NT2/D1 (cell line): ENCODE results near the gene MYOT.

Source experiments
- DNase-seq: peaks from one replicate; pipeline ENCODE4 v3.0.0-alpha.2; 2011; ENCODE audit warnings: low read depth, low spot score
- H3K27me3 ChIP-seq: 2 replicates; pipeline ENCODE4 v1.6.0; 2011; ENCODE audit warnings: mild to moderate bottlenecking; ENCODE audit not compliant: insufficient read length, insufficient read depth
- H3K36me3 ChIP-seq: 2 replicates; pipeline ENCODE4 v1.6.1; 2011; ENCODE audit warnings: mild to moderate bottlenecking, low read length, mixed read lengths; ENCODE audit not compliant: insufficient read depth, insufficient read length
- H3K4me1 ChIP-seq: 2 replicates; pipeline ENCODE4 v1.5.1; 2011; ENCODE audit not compliant: insufficient read depth, insufficient read length
- H3K4me3 ChIP-seq: 2 replicates; pipeline ENCODE4 v1.5.1; 2011; ENCODE audit warnings: low read depth; ENCODE audit not compliant: insufficient read length
- H3K9ac ChIP-seq: 2 replicates; pipeline ENCODE4 v1.6.0; 2011; ENCODE audit warnings: low read depth; ENCODE audit not compliant: insufficient read length
- H3K9me3 ChIP-seq: 2 replicates; pipeline ENCODE4 v1.5.1; 2011; ENCODE audit warnings: mild to moderate bottlenecking, low read length; ENCODE audit not compliant: insufficient read depth
- SUZ12 ChIP-seq: IDR thresholded peaks from 2 replicates; pipeline ENCODE4 v1.6.1; 2011; ENCODE audit not compliant: insufficient read length, insufficient read depth; ENCODE audit errors: extremely low read depth
- YY1 ChIP-seq: IDR thresholded peaks from 2 replicates; pipeline ENCODE4 v1.6.1; 2011; ENCODE audit not compliant: insufficient read length, insufficient read depth
- ZNF274 ChIP-seq: IDR thresholded peaks from 2 replicates; pipeline ENCODE4 v1.6.1; 2011; ENCODE audit warnings: mild to moderate bottlenecking, low read depth, low read length

The MYOT gene, protein sequence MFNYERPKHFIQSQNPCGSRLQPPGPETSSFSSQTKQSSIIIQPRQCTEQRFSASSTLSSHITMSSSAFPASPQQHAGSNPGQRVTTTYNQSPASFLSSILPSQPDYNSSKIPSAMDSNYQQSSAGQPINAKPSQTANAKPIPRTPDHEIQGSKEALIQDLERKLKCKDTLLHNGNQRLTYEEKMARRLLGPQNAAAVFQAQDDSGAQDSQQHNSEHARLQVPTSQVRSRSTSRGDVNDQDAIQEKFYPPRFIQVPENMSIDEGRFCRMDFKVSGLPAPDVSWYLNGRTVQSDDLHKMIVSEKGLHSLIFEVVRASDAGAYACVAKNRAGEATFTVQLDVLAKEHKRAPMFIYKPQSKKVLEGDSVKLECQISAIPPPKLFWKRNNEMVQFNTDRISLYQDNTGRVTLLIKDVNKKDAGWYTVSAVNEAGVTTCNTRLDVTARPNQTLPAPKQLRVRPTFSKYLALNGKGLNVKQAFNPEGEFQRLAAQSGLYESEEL

GRCh38 chr5:137867664-137868063 lies at the start of gene MYOT:
Gene MYOT (plus strand): TSS chr5:137867860. CDS start chr5:137870652, 2,792 bp downstream.
- Histone ChIP-seq H3K9ac (no peak within 1 kb of the TSS), H3K36me3 (no peaks in the 10 kb centered on the region), H3K4me1 (no peaks in the 10 kb centered on the region), H3K4me3 (no peak within 1 kb of the TSS), H3K27me3 (no peaks in the 10 kb centered on the region), H3K9me3 (no peaks in the 10 kb centered on the region)
- no peak for DNase-seq
- no peak for TF ChIP-seq YY1
- no peak for TF ChIP-seq SUZ12
- no peak for TF ChIP-seq ZNF274

DNA sequence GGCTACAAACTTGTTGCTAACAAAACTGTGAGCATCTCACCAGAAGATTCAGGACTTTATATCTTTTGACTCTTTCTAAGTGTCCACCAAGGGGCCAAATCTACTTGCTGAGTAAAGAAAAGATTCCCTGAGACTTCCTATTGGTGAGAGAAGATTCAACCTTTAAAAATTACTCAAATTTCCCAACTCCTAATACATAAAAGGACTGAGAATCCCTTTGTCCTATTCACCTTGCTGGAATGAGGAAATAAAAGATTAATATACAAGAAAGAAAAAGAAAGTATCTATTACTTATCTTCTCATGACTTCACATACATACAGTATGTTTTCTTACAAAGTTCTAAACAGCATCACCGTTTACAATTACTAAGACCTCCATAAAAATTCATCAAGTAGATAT lies 47.9 kb upstream of the MYOT start:
- no peaks in the 10 kb centered on the region for H3K27me3 ChIP-seq
- DNase-seq, result no peak
- no peaks in the 10 kb centered on the region for H3K4me1 ChIP-seq
- no peaks in the 10 kb centered on the region for H3K36me3 ChIP-seq
- TF ChIP-seq YY1, result no peak
- H3K9me3 ChIP-seq, result no peaks in the 10 kb centered on the region
- H3K9ac ChIP-seq, result no peak overlapping the region
- no peak overlapping the region for H3K4me3 ChIP-seq

DNA sequence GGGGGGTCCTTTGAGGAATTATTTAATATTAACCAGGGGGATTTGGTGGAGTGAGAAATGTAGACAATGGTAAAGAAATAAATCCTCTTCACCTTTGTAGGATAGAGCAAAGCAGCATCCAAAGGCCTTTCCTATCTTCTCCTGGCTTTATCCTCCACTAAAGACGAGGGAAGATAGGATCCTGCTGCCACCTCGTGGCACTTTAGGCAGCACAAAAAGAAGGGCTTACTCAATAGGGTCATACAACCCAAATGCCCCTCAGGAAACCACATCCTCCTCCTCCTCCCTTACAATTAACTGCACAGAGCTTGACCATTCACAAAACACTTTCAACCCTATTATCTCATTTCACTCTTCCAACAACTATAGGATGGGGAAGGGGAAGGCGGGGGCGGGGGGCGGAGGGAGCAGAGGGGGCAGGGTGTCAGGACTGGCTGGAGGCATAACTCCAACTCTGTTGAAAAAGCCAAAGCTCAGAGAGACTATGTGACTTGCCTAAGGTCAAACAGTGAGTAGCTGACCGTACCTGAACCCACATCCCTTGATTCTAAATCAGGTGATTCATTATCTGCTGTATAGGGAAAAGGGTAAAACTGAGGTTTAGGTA lies 45.4 kb upstream of the MYOT start:
- no peak overlapping the region for H3K9ac ChIP-seq
- H3K4me3 ChIP-seq, result no peak overlapping the region
- no peaks in the 10 kb centered on the region for H3K36me3 ChIP-seq
- TF ChIP-seq SUZ12 (no peak), YY1 (no peak), ZNF274 (no peak)
- DNase-seq, result peak; percentile 22
- no peaks in the 10 kb centered on the region for H3K9me3 ChIP-seq
- no peaks in the 10 kb centered on the region for H3K27me3 ChIP-seq
- no peaks in the 10 kb centered on the region for H3K4me1 ChIP-seq

GRCh38 chr5:137822984-137823383 lies 44.7 kb upstream of the MYOT start:
- Histone ChIP-seq H3K4me3 (no peak overlapping the region), H3K9me3 (no peaks in the 10 kb centered on the region), H3K4me1 (no peaks in the 10 kb centered on the region), H3K36me3 (no peaks in the 10 kb centered on the region), H3K27me3 (no peaks in the 10 kb centered on the region), H3K9ac (no peak overlapping the region)
- TF ChIP-seq YY1 (no peak), ZNF274 (no peak), SUZ12 (no peak)
- DNase-seq, result no peak

GRCh38 chr5:137825165-137825564 lies 42.5 kb upstream of the MYOT start:
- no peaks in the 10 kb centered on the region for H3K27me3 ChIP-seq
- DNase-seq, result peak; percentile 6
- H3K4me3 ChIP-seq, result no peak overlapping the region
- no peaks in the 10 kb centered on the region for H3K4me1 ChIP-seq
- H3K9ac ChIP-seq, result no peak overlapping the region
- TF ChIP-seq ZNF274, result no peak
- TF ChIP-seq SUZ12, result no peak
- no peak for TF ChIP-seq YY1
- H3K9me3 ChIP-seq, result no peaks in the 10 kb centered on the region
- H3K36me3 ChIP-seq, result no peaks in the 10 kb centered on the region

DNA sequence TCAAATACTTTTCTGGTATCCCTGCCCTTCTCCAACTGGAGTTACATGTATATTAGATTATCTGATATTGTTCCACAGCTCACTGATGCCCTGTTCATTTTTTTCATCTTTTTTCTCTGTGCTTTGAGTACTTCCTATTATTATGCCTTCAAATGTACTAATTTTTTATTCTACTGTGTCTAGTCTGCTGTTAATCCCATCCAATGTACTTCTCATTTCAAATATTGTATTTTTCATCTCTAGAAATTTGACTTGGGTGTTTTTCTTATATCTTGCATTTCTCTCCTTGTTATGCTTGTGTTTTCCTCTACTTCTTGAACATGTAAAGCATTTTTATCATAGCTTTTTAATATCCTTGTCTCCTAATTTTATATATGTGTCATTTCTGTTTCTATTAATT lies 41.6 kb upstream of the MYOT start:
- Histone ChIP-seq H3K9me3 (no peaks in the 10 kb centered on the region), H3K9ac (no peak overlapping the region), H3K4me3 (no peak overlapping the region), H3K36me3 (no peaks in the 10 kb centered on the region), H3K4me1 (no peaks in the 10 kb centered on the region), H3K27me3 (no peaks in the 10 kb centered on the region)
- TF ChIP-seq SUZ12 (no peak), YY1 (no peak)
- DNase-seq, result no peak

DNA sequence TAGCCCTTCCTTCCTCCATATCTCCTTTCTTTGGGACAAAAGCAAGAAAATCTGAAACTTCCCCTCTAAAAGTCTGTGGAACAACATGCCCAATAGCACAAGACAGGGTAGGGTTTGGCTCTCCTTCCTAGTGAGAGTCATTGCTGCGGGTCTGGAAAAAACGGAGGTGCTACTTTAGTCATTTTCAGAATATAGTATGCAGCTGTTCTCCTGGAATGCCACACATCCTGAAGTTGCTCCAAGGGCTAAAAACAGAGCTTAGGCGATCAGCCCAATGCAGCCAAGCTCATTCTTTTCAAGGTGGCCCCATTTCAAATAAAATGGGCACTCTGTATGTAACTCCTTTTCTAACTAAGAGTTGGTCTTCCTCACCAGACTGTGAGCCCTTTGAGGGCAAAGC lies 39.5 kb upstream of the MYOT start:
- Histone ChIP-seq H3K36me3 (no peaks in the 10 kb centered on the region), H3K9ac (no peak overlapping the region), H3K9me3 (no peaks in the 10 kb centered on the region), H3K27me3 (no peaks in the 10 kb centered on the region), H3K4me1 (no peaks in the 10 kb centered on the region), H3K4me3 (no peak overlapping the region)
- DNase-seq, result no peak
- no peak for TF ChIP-seq ZNF274
- TF ChIP-seq YY1, result no peak
- TF ChIP-seq SUZ12, result no peak

- no peak for DNase-seq
- TF ChIP-seq ZNF274, result no peak
- no peak for TF ChIP-seq SUZ12
- no peak for TF ChIP-seq YY1
- no peaks in the 10 kb centered on the region for H3K9me3 ChIP-seq
Measured at GRCh38 chr5:137828664-137829063, 39.0 kb upstream of the MYOT start.

More at GRCh38 chr5:137828664-137829063, 39.0 kb upstream of the MYOT start:
- Histone ChIP-seq H3K9ac (no peak overlapping the region), H3K4me1 (no peaks in the 10 kb centered on the region), H3K36me3 (no peaks in the 10 kb centered on the region), H3K27me3 (no peaks in the 10 kb centered on the region), H3K4me3 (no peak overlapping the region)
